ENCODE results near the gene AGXT.

Gene AGXT

DNA sequence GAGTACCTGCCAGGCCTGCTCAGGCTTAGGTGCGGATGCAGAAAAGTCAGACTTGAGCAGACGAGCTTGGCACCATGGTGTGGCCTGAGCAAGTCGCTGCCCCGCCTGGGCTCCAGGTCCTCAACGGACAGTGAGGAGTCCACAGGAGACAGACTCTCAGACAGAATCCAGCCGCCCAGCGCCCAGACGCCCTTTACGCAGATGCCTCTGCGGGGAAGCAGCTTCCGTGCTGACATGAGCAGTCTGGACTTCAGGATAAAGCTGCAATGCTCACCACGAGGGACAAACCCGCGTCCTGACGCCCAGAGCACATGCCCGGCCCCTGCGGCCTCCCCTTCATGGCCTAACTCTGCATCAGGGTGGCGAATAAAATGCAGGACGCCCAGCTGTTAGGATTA, 30.8 kb downstream of the AGXT start:
- DNase-seq (ENCODE audit: low spot score), result no peak

DNA sequence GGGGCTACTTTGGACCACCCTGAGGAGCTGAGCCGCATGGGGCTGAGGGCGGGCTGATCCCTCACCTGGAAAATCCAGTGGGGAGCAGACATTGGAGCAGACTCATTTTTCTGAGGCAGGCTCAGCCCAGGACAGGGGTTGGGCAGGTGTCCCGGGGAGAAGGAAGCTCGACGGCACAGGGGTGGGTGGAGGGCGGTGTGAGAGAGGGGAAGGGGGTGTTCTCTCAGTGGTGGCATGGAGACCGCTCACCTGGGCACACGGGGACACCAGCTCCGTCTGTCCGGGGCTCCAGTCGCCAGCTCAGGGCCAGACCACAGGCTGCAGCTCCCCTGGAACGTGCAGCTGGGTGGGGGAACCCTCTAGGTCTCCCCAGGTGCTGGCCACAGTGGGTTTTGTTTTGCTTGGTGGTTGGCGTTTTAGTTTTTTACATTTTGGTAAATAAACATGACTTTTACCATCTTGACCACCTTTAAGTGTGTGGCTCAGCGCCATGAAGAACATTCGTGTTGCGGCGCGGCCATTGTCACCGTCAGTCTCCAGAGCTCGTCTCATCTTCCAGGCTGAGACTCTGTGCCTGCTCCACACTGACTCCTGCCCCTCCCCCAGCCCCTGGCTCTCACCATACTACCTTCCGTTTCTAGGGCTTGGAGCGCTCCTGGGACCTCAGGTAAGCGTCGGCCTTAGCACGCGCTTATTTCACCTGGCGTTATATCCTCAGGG, 31.7 kb downstream of the AGXT start:
- no peak for DNase-seq (ENCODE audit: low spot score)

- DNase-seq (ENCODE audit: low spot score), result no peak
These were observed 33.5 kb downstream of the AGXT start for GRCh38 chr2:240901986-240902614.

DNA sequence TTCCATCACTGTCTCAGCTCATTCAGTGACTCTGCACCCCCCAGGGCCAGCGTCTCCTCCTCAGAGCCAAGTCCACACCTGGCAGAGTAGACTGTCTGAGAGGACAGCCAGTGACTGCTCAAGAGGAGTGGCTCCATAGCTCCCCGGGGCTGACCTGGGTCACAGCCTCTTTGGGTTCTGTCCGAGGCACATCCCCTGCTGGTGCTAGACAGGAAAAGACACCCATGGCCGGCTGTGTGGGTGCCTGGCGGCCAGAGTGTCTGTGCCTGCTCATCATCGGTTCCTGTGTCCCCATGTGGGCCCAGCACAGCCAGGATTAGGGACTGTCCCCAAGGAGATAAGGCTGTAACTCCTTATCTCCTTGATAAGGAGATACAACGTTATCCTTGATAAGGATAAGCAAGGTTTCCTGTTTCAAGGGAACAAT, 34.0 kb downstream of the AGXT start:
- DNase-seq (ENCODE audit: low spot score), result no peak

DNA sequence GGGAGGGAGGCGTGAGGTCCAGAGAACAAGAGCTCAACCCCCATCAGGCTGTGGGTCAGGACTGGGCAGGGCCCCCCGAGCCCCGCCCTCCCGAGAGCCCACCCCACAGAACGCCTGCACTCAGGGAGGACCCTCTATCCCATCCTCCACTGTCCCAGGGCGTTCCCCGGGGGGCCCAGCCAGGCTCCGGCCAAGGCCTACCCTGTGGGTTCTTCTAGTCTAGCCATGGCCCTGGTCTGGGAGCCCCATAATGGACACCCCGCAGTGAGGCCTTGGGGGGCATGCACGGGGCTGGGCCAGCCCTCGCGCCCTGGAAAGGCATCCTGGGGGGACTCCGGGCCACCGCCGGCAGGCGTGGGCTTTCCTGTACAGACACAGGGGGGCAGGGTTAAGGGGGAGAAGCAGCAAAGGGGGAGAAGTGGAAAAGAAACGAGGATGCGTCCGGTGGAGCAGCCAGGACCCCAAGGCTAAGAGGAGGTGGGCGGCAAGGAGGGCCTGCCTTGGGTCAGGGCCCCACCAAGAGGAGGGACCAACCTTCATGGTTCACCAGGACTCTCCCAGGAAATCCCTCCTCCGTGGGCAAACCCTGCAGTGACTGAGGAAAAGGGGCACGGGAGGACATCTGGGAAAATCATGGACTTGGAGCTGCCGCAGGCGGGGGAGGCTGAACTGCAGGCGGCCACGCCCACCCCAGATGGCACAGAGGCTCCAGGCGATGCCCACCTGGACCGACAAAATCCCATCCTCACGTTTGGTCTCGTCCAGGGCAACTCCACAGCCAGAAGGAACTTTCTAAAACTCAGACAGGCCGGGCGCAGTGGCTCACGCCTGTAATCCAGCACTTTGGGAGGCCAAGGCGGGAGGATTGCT, 34.8 kb downstream of the AGXT start:
- DNase-seq (ENCODE audit: low spot score), result no peak

DNA sequence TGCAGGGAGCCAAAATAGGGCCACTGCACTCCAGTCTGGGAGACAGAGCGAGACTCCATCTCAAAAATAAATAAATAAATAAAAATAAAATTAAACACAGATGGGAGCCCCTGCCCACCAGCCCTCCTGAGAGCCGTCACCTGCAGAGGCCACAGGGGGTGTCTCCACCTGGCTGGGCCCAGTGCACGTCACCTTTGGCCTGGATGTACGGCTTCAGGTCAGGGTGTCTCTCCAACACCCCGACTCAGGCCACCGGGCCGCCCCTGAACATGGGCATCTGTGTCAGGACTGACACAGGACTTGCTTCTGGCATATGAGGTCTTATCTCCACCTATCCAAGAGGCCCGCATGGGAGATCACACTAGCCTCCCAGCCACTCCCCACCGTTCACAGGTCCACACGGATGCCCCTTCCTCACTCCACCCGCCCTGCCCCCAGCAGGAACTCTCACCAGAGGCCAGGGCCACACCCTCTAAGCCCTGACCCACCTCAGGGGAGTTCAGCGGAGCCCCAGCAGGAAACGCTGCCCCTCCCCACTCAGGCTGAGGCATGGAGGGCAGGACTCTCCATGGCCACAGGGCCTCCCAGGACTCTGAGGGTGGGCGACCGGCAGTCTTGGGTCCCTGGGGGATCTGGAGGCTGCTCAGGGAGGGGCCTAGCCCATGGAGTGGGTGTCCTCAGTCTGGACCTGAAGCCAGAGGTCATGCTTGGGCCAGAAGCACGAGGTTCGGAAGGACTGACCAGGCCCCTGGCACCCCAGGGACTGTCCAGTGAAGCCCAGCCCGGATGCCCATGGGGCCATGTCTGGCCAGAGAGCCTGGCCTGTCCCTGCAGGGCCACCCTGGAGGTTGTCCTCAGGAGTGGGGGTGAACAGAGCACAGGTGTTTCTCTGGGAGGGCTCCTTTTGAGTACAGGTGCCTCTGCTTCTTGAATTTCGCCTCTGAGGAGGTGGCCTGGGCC, 35.9 kb downstream of the AGXT start:
- DNase-seq (ENCODE audit: low spot score), result no peak

DNA sequence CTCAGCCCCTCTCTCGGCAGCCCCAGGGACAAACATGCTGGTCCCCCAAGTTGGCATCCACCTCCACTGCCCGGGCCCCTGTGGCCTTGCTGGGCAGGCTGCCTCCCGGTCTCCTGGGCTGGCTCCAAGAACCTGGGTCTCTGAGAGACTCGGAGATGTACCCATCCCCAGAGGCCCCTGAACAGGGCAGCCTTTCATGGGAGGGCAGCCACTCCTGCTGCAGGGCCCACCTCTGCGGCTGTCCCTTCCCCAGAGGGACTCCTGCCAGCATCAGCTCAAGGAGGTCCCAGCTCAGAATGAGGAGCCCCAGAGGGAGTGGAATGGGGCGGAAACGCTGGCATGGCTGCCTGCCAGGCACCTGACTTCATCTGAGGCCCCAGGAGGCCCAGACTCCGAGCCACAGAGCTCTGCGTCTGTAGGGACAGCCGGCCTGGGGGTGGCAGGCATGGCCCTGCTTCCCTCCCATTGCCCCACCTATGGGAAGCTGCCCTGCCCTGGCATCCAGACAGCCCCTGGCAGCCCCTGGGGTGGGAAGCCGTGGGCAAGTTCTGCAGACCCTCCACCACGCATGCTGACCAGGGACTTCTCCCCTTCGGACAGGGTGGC, 36.7 kb downstream of the AGXT start:
- DNase-seq (ENCODE audit: low spot score), result no peak

DNA sequence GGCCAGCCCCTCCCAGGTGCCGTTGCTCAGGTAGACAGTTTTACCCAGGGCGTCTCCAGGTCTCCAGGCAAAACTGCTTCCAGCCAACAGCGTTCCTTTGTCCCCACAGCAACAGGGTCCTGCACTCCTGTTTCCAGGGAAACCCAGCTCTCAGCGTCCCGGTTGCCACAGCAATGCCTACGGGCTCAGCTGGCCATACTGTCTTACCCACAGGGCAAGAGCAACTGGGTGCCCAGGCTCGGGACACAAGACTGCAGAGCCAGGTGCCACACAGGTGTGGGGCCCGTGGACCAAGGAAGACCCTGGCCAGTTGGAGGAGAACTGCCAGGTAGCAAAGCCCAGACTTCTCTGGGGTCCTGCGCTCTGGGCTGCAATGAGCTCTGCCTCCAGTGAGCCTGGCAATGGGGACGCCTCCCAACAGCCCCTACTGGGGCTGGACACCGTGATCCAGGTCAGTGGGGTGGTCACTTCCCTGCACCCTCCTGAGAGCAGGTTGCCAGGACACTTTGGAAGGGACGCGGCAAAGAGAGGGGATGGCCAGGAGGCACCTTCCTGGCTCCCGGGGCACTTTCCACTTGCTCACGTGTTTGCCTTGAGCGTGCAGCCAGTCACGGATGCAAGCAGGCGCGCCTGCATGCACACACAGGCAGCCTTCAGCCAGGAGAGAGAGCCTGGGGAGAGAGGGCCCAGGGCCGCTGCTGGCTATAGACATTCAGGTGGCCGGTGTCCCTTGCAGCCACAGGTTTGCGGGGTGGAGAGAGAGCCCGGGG, 37.7 kb downstream of the AGXT start, which contains the start of gene CROCC2:
CROCC2 (plus strand) TSS at position 196 of the 770 bp plus-strand sequence; CDS start at position 374, 178 bp downstream.
- no peak for DNase-seq (ENCODE audit: low spot score)

GRCh38 chr2:240906911-240907590, 38.4 kb downstream of the AGXT start:
- DNase-seq (ENCODE audit: low spot score), result no peak

DNA sequence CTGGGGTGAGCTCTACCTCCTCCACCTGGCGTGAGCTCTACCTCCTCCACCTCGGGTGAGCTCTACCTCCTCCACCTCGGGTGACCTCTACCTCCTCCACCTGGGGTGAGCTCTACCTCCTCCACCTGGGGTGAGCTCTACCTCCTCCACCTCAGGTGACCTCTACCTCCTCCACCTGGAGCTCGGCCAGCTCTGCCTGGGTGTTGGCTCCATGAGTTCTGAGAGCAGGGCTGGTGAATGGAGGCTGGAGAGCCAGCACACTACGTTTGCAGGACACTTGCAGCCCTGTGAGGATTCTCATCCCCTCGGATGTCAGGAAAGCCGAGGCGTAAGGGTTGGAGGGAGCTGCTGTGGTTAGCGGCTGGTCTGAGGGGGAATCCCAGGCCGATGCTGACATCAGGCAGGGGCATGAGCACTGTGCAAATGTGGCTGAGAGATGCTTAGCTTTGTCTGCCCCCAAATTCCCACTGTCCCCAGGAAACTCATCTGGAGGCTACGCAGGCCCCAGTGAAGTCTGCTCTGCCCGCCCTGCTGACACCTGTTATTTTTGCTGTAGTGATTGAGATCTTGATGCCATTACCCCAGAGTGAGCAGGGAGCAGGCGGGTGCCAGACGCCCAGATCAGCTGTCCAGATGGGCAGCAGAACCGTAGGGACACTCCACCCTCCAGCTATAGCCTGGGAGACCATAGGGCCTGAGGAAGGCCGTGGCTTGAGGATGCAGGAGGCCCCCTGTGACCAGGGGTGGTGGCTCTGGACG, 40.8 kb downstream of the AGXT start:
- no peak for DNase-seq (ENCODE audit: low spot score)

DNA sequence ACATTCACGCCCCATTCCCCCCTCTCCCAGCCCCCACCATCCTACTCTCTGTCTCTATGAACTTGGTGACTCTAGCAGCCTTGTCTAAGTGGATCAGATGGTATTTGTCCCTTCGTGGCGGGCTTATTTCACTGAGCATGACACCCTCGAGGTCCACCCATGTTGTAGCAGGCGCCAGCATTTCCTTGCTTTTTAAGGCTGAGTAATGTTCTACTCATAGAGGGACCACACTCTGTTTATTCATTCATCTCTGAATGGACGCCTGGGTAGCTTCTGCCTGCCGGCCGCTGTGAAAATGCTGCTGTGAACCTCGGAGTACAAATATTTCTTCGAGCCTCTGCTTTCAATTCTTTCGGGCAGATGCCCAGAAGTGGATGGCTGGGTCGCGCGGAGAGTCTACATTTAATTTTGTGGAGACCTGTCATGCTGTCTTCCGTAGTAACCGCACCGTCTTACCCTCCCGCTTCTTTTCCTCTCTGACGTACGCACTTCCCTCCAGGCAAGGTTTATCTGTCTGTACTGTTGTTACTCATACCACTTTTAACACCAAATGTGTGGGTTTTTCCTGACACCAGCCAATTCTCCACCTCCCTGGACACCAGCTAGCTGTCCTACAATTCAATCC, 43.1 kb downstream of the AGXT start:
- no peak for DNase-seq (ENCODE audit: low spot score)

DNA sequence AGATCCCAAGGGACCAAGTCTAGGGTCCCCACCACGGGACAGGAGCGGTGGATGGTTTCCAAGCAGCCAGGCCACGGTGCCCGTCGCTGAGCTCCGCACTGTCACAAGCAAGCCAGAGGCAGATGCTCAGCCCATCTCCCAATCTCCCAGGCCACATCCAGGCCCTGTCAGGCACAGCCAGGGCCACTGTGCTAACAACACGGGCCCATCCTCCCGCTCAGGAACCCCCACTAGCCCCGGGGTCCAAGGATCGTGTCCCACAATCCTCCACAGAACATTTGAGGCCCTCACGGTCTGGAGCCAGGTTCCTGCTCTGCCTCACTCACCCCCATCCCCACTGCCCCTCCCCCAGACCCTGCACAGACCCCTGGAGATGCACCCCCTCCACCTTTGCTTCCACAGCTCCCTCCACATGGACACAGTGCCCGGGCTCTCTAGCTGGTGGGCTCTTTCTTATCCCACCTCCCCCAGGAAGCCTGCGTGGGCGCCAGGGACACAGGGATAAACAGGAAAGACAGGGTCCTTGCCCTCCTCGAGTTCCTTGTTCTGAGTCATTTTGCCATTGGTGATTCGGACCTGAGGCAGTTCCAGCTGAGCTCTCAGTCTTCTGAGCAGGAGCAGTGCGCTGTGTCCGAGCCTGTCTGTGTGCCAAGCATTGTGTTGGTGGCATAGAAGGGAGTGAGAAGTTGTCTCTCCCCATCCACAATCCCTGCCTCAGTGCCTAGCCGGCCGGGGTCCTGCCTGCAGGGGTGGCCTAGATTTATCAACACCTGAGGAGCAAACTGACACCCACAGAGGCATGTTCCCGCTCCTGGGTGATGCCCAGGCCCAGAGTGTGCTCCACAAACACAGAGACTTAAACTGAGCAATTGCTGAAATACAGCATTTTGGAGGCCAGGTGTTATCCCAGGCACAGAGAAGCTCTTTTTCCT, 44.5 kb downstream of the AGXT start:
- DNase-seq (ENCODE audit: low spot score), result no peak

DNA sequence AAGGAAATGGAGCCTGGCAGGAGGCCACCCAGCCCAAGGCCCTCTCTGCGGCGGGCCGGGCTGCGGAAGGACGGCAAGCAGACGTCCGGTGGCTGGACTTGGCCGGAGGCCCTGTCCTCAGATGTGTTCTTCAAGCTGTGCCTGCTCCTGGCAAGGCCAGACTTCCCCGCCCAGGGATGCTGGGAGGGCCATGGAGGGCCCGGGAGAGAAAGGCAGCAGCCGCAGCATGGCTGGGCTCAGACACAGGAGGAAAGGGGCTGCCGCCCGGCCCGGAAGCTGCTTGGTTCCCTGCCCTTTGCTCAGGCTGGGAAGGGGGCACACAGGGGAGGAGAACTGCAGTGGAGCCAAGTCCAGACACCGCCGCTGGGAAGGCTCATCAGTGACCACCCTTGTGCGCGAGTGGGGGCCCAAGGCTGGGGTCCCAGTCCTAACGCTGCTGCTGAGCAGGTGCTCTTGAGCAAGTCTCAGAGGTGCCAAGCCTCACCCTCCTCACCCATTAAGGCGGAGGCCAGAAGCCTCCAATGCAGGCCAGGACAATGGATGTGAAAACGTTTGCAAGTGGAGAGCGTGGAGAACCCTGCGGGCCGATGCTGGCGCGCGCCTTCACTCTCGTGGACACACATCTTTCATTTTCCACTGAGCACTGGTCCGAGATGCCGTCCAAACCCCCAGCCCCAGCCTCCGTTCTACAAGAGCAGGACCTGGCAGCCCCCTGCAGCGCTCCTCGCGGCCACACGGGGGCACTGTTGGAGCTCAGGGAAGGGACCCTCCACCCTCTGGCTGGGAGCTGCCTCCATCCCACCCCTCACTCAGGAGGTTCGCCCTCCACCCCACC, 45.4 kb downstream of the AGXT start:
- DNase-seq (ENCODE audit: low spot score), result peak; percentile 90

DNA sequence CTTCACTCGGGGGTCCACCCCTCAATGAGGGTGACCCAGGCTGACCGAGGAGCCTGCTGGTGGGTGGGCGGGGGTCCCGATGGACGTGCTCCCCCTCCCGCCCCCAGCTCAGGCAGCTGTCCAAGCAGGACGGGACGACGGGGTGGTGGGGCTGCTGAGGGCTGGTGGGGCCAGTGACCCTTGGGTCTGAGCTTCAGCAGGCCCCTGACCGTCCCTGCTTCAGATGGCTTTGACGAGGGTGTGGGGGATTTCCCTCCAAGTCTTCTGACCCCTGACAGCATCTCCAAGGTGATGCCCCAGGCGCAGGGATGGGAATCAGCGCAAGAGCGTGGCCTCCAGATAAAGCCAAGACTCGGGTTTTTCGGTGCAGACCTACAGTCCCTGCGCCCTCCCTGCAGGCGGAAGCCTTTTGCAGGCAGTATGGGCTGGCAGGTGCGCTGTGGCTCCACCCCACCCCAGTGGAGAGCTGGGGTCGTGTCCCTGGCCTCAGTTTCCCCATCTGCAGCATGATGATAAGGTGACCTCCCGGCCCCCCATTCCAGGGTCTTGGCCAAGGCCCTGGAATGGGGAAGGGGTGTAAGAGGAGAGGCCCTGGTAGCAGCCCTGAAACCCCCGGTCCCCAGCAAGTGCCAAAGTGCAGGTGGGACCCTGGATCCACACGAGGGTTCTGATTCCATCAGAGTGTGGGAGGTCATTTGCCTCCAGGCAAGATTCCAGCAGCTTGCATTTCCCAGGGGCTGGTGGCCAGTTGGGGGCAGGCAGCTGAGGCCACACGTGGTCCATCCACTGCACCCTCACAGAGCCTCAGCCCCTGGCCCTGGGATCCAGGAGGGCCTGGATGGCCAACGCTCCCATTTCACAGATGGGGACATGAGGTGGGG, 46.3 kb downstream of the AGXT start:
- DNase-seq (ENCODE audit: low spot score), result no peak

- DNase-seq (ENCODE audit: low spot score), result no peak
These were observed 47.1 kb downstream of the AGXT start for GRCh38 chr2:240915526-240916341.
